SK-N-SH (cell line): ENCODE data around the gene YY2. TPM values are rescaled to one million over a fixed set of nuclear protein-coding genes. Genes with fewer than 3 reads are reported as not detected.

Source experiments
- CTCF ChIA-PET: fragments of 300-600, 350-600 bp; formaldehyde crosslinking; extraction: SDS; loops from one replicate; lab custom pipeline; 2021; lab: Yijun Ruan, JAX
- POLR2A ChIA-PET: fragments of 350-600 bp; sonication (Branson Sonifier 250); formaldehyde crosslinking; extraction: SDS; loops from one replicate; lab custom pipeline; 2020; ENCODE audit warnings: antibody characterized with exemption, inconsistent platforms; lab: Yijun Ruan, JAX
- DNase-seq: peaks from one replicate; pipeline ENCODE4 v3.0.0; 2012
- H2AFZ ChIP-seq: fragments of 200-600 bp; sonication (generic); 2 replicates; pipeline ENCODE4 v1.8.1; 2016; ENCODE audit warnings: antibody characterized with exemption, mild to moderate bottlenecking, low read depth
- H3F3A ChIP-seq: fragments of 200-600 bp; sonication (generic); replicated peaks from 2 replicates; pipeline ENCODE3; 2016; ENCODE audit warnings: antibody characterized with exemption, mild to moderate bottlenecking; ENCODE audit not compliant: insufficient read depth
- H3K27ac ChIP-seq, 2 experiments: fragments of 200-500 bp in 1 of 2; fragments of 200-600 bp in 1 of 2; sonication (Bioruptor generic) in 1 of 2; sonication (generic), shearing (Covaris generic) in 1 of 2; 2 replicates each; pipeline versions ENCODE4 v1.5.1 to v1.6.1; 2014 to 2016; ENCODE audit warnings: low read depth in 2 of 2, inconsistent platforms in 1 of 2, low read length in 1 of 2, mild to moderate bottlenecking in 1 of 2, mixed read lengths in 1 of 2
- H3K27me3 ChIP-seq: fragments of 200-600 bp; sonication (generic), shearing (Covaris generic); 2 replicates; pipeline ENCODE4 v1.6.1; 2016; ENCODE audit warnings: mixed run types; ENCODE audit not compliant: insufficient read depth
- H3K36me3 ChIP-seq, 2 experiments: fragments of 200-500 bp in 1 of 2; fragments of 200-600 bp in 1 of 2; sonication (Bioruptor generic) in 1 of 2; sonication (generic) in 1 of 2; replicated peaks in 1 of 2; 2 replicates each; pipeline versions ENCODE3 to v1.5.1; 2014 to 2016; ENCODE audit warnings: low read length in 1 of 2, mild to moderate bottlenecking in 1 of 2; ENCODE audit not compliant: insufficient read depth in 2 of 2, control insufficient read depth in 1 of 2
- H3K4me1 ChIP-seq, 2 experiments: fragments of 200-500 bp in 1 of 2; fragments of 200-600 bp in 1 of 2; sonication (Bioruptor generic) in 1 of 2; sonication (generic), shearing (Covaris generic) in 1 of 2; 2 replicates each; pipeline versions ENCODE4 v1.5.1 to v1.6.1; 2014 to 2016; ENCODE audit warnings: low read depth in 1 of 2, low read length in 1 of 2, mixed run types in 1 of 2; ENCODE audit not compliant: insufficient read depth in 2 of 2, control insufficient read depth in 1 of 2
- H3K4me2 ChIP-seq: fragments of 200-600 bp; sonication (generic), shearing (Covaris generic); 2 replicates; pipeline ENCODE4 v1.6.1; 2017; ENCODE audit warnings: mixed run types
- H3K4me3 ChIP-seq, 2 experiments: fragments of 200-500 bp in 1 of 2; fragments of 200-600 bp in 1 of 2; sonication (Bioruptor generic) in 1 of 2; sonication (generic), shearing (Covaris generic) in 1 of 2; 2 replicates each; pipeline versions ENCODE4 v1.5.1 to v1.8.1; 2014 to 2016; ENCODE audit warnings: low read depth in 2 of 2, inconsistent platforms in 1 of 2, low read length in 1 of 2, mild to moderate bottlenecking in 1 of 2, mixed read lengths in 1 of 2, moderate library complexity in 1 of 2
- H3K79me2 ChIP-seq: fragments of 200-600 bp; sonication (generic); 2 replicates; pipeline ENCODE4 v1.8.1; 2017; ENCODE audit warnings: mild to moderate bottlenecking; ENCODE audit not compliant: insufficient read depth
- H3K9ac ChIP-seq: fragments of 200-600 bp; sonication (generic); 2 replicates; pipeline ENCODE4 v1.6.1; 2017; ENCODE audit warnings: mixed run types
- H3K9me2 ChIP-seq: fragments of 200-600 bp; sonication (generic); 2 replicates; pipeline ENCODE4 v1.6.1; 2017; ENCODE audit warnings: mixed run types
- H3K9me3 ChIP-seq: fragments of 200-600 bp; sonication (generic); 2 replicates; pipeline ENCODE4 v1.6.1; 2017; ENCODE audit warnings: mixed run types, mild to moderate bottlenecking, moderate library complexity
- H4K20me1 ChIP-seq: fragments of 200-600 bp; sonication (generic); 2 replicates; pipeline ENCODE4 v1.6.1; 2017; ENCODE audit warnings: mild to moderate bottlenecking, mixed run types; ENCODE audit not compliant: insufficient read depth
- ELF1 ChIP-seq: IDR thresholded peaks from 2 replicates; pipeline ENCODE4 v1.4.0; 2012
- FOXM1 ChIP-seq: IDR thresholded peaks from 2 replicates; pipeline ENCODE4 v1.4.0; 2012; ENCODE audit warnings: low read depth, mild to moderate bottlenecking
- GATA2 ChIP-seq: sonication (generic); formaldehyde crosslinking; IDR thresholded peaks from 2 replicates; pipeline ENCODE4 v1.5.0; 2020; ENCODE audit warnings: mild to moderate bottlenecking, missing genetic modification reagents
- MEF2A ChIP-seq: IDR thresholded peaks from 2 replicates; pipeline ENCODE4 v1.4.0; 2012; ENCODE audit warnings: low read depth, borderline replicate concordance
- MXI1 ChIP-seq: IDR thresholded peaks from 2 replicates; pipeline ENCODE4 v1.6.1; 2012; ENCODE audit warnings: mild to moderate bottlenecking, low read depth, low read length, improper control_type of control experiment
- NFIC ChIP-seq: IDR thresholded peaks from 2 replicates; pipeline ENCODE4 v1.4.0; 2012; ENCODE audit warnings: borderline replicate concordance
- NRF1 ChIP-seq: IDR thresholded peaks from 2 replicates; pipeline ENCODE4 v1.6.1; 2012; ENCODE audit warnings: low read depth, mild to moderate bottlenecking, low read length
- PBX3 ChIP-seq: IDR thresholded peaks from 2 replicates; pipeline ENCODE4; 2012
- POLR2AphosphoS5 ChIP-seq: IDR thresholded peaks from 2 replicates; pipeline ENCODE4 v1.6.1; 2012; ENCODE audit warnings: low read depth, low read length
- REST ChIP-seq: IDR thresholded peaks from 2 replicates; pipeline ENCODE4 v1.6.1; 2012; ENCODE audit warnings: mild to moderate bottlenecking, low read depth, low read length, moderate library complexity
- RFX5 ChIP-seq: IDR thresholded peaks from 2 replicates; pipeline ENCODE4 v1.6.1; 2012; ENCODE audit warnings: mild to moderate bottlenecking, improper control_type of control experiment, low read length
- RXRA ChIP-seq: IDR thresholded peaks from 2 replicates; pipeline ENCODE4 v1.4.0; 2012; ENCODE audit warnings: low read depth, mild to moderate bottlenecking, borderline replicate concordance
- SIN3A ChIP-seq: IDR thresholded peaks from 2 replicates; pipeline ENCODE4 v1.6.1; 2012; ENCODE audit warnings: low read depth, mild to moderate bottlenecking, low read length, moderate library complexity, borderline replicate concordance
- SMC3 ChIP-seq: IDR thresholded peaks from 2 replicates; pipeline ENCODE4 v1.6.1; 2012; ENCODE audit warnings: low read depth, low read length, improper control_type of control experiment
- TAF1 ChIP-seq: IDR thresholded peaks from 2 replicates; pipeline ENCODE4 v1.6.1; 2012; ENCODE audit warnings: low read depth, mild to moderate bottlenecking, low read length, moderate library complexity, borderline replicate concordance
- TCF12 ChIP-seq: IDR thresholded peaks from 2 replicates; pipeline ENCODE4 v1.4.0; 2012
- polyA plus RNA-seq, 3 experiments: library from polyadenylated mRNA; depleted of rRNA; stranded (reverse); fragments of >200 nt; gene quantifications; 2 replicates each; pipeline ENCODE4 v1.2.3, GENCODE V29; 2012
- TF ChIP-seq, protein P1 (sequence below): IDR thresholded peaks from 2 replicates; pipeline ENCODE4 v1.4.0; 2012; ENCODE audit warnings: low read depth
- TF ChIP-seq, protein P2 (sequence below): fragments of 200-600 bp; sonication (generic); IDR thresholded peaks from 2 replicates; pipeline ENCODE4 v1.6.1; 2017; ENCODE audit warnings: antibody characterized with exemption, mild to moderate bottlenecking, moderate library complexity
- TF ChIP-seq, protein P3 (sequence below): fragments of 150-350 bp; IDR thresholded peaks from 2 replicates; pipeline ENCODE4 v1.6.1; 2017; ENCODE audit warnings: antibody characterized with exemption, low read length, low read depth, borderline replicate concordance

YY2 gene
- polyA plus RNA-seq, 1 of the 3 experiments (the other 2 are of a cell fraction) = 2.3 TPM

GRCh38 chrX:21813612-21814368 lies 42.0 kb upstream of the YY2 start:
- Histone ChIP-seq H4K20me1 (no peaks in the 10 kb centered on the region), H3K9me2 (no peaks in the 10 kb centered on the region), H2AFZ (no peak overlapping the region), H3F3A (no peaks in the 10 kb centered on the region), H3K9ac (no peak overlapping the region), H3K27me3 (peaks cover 27% of the 10 kb centered on the region; the same call in 1 of the 2 replicates), H3K4me1 (no peaks in the 10 kb centered on the region)
- no peak for TF ChIP-seq SMC3
- TF ChIP-seq, protein P1, sequence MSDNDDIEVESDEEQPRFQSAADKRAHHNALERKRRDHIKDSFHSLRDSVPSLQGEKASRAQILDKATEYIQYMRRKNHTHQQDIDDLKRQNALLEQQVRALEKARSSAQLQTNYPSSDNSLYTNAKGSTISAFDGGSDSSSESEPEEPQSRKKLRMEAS = no peak
- no peak for TF ChIP-seq TCF12
- TF ChIP-seq, protein P2, sequence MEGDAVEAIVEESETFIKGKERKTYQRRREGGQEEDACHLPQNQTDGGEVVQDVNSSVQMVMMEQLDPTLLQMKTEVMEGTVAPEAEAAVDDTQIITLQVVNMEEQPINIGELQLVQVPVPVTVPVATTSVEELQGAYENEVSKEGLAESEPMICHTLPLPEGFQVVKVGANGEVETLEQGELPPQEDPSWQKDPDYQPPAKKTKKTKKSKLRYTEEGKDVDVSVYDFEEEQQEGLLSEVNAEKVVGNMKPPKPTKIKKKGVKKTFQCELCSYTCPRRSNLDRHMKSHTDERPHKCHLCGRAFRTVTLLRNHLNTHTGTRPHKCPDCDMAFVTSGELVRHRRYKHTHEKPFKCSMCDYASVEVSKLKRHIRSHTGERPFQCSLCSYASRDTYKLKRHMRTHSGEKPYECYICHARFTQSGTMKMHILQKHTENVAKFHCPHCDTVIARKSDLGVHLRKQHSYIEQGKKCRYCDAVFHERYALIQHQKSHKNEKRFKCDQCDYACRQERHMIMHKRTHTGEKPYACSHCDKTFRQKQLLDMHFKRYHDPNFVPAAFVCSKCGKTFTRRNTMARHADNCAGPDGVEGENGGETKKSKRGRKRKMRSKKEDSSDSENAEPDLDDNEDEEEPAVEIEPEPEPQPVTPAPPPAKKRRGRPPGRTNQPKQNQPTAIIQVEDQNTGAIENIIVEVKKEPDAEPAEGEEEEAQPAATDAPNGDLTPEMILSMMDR = no peak
- no peak for TF ChIP-seq RXRA
- TF ChIP-seq TAF1 = no peak
- no peak for TF ChIP-seq MXI1
- TF ChIP-seq FOXM1 = no peak
- no peak for TF ChIP-seq MEF2A
- TF ChIP-seq, protein P3, sequence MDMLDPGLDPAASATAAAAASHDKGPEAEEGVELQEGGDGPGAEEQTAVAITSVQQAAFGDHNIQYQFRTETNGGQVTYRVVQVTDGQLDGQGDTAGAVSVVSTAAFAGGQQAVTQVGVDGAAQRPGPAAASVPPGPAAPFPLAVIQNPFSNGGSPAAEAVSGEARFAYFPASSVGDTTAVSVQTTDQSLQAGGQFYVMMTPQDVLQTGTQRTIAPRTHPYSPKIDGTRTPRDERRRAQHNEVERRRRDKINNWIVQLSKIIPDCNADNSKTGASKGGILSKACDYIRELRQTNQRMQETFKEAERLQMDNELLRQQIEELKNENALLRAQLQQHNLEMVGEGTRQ = no peak
- no peak for TF ChIP-seq NFIC
- TF ChIP-seq REST = no peak
- no peak for TF ChIP-seq PBX3
- TF ChIP-seq POLR2AphosphoS5 = no peak
- no peak for TF ChIP-seq SIN3A
- no peak for TF ChIP-seq RFX5
- no peak for TF ChIP-seq GATA2 (CRISPR knock-in tag)
- TF ChIP-seq NRF1 = no peak
- TF ChIP-seq ELF1 = no peak
- TF ChIP-seq, all 33 proteins: peak for 0
- H3K4me2 ChIP-seq = no peak overlapping the region
- DNase-seq = no peak
- ChIA-PET POLR2A (no interaction called here), CTCF (no interaction called here)
- no peak overlapping the region for H3K4me3 ChIP-seq
- H3K79me2 ChIP-seq = no peaks in the 10 kb centered on the region
- H3K27ac ChIP-seq = no peak overlapping the region
- H3K9me3 ChIP-seq = no peaks in the 10 kb centered on the region
- no peaks in the 10 kb centered on the region for H3K36me3 ChIP-seq
